ENCODE data around the gene DPYD. TPM values are rescaled to one million over a fixed set of nuclear protein-coding genes. Genes with fewer than 3 reads are reported as not detected.

Gene DPYD
- total RNA-seq, 1 experiment from 2014 or later: 7.0 TPM

GRCh38 chr1:97869441-97869840 is 51.4 kb downstream of the DPYD start:
- Histone ChIP-seq H3K4me3 (ENCODE audit: low read depth, low read length) (no peak overlapping the region), H3K27me3 (replicated peaks; ENCODE audit: control insufficient read depth, insufficient read depth, low read length) (no peaks in the 10 kb centered on the region), H3K4me1 (no peaks in the 10 kb centered on the region), H3K9me3 (no peaks in the 10 kb centered on the region), H3K36me3 (ENCODE audit: control insufficient read depth, insufficient read depth, low read length) (no peaks in the 10 kb centered on the region)
- no peaks in the 10 kb centered on the region for H3K36me3 Mint-ChIP-seq (ENCODE audit: insufficient read depth, unreplicated experiment)
- no peaks in the 10 kb centered on the region for H3K4me1 Mint-ChIP-seq (ENCODE audit: low read depth, unreplicated experiment)
- no TSS peak for BruUV-seq (replicated peaks)
- no peak overlapping the region for H3K27ac Mint-ChIP-seq (ENCODE audit: unreplicated experiment)
- ChIA-PET CTCF (no interaction called here), POLR2A (no interaction called here)
- TF ChIP-seq, protein P1, sequence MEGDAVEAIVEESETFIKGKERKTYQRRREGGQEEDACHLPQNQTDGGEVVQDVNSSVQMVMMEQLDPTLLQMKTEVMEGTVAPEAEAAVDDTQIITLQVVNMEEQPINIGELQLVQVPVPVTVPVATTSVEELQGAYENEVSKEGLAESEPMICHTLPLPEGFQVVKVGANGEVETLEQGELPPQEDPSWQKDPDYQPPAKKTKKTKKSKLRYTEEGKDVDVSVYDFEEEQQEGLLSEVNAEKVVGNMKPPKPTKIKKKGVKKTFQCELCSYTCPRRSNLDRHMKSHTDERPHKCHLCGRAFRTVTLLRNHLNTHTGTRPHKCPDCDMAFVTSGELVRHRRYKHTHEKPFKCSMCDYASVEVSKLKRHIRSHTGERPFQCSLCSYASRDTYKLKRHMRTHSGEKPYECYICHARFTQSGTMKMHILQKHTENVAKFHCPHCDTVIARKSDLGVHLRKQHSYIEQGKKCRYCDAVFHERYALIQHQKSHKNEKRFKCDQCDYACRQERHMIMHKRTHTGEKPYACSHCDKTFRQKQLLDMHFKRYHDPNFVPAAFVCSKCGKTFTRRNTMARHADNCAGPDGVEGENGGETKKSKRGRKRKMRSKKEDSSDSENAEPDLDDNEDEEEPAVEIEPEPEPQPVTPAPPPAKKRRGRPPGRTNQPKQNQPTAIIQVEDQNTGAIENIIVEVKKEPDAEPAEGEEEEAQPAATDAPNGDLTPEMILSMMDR (IDR thresholded peaks at IDR 0.05; ENCODE audit: insufficient read depth in 1 of 2, low read depth in 1 of 2, low read length in 1 of 2, severe bottlenecking in 1 of 2, unreplicated experiment in 1 of 2): no peak
- H3K27me3 Mint-ChIP-seq (ENCODE audit: insufficient read depth, unreplicated experiment): no peaks in the 10 kb centered on the region
- no peaks in the 10 kb centered on the region for H3K9me3 Mint-ChIP-seq (ENCODE audit: unreplicated experiment)
- no peak overlapping the region for H3K4me3 Mint-ChIP-seq (ENCODE audit: unreplicated experiment)
- DNase-seq: no peak
- intact Hi-C loops (cut with micrococcal nuclease; ENCODE audit: unreplicated experiment): no loop called here

- Mint-ChIP-seq H3K9me3 (ENCODE audit: unreplicated experiment) (no peaks in the 10 kb centered on the region), H3K4me3 (ENCODE audit: unreplicated experiment) (no peak overlapping the region), H3K4me1 (ENCODE audit: low read depth, unreplicated experiment) (peaks cover 6% of the 10 kb centered on the region), H3K27me3 (ENCODE audit: insufficient read depth, unreplicated experiment) (no peaks in the 10 kb centered on the region), H3K36me3 (ENCODE audit: insufficient read depth, unreplicated experiment) (no peaks in the 10 kb centered on the region), H3K27ac (ENCODE audit: unreplicated experiment) (no peak overlapping the region)
- Histone ChIP-seq H3K4me1 (no peaks in the 10 kb centered on the region), H3K27me3 (replicated peaks; ENCODE audit: control insufficient read depth, insufficient read depth, low read length) (no peaks in the 10 kb centered on the region), H3K36me3 (ENCODE audit: control insufficient read depth, insufficient read depth, low read length) (no peaks in the 10 kb centered on the region), H3K4me3 (ENCODE audit: low read depth, low read length) (no peak overlapping the region), H3K9me3 (no peaks in the 10 kb centered on the region)
- no peak for DNase-seq
- POLR2A ChIA-PET: no interaction called here
- CTCF ChIA-PET: no interaction called here
- intact Hi-C loops (cut with micrococcal nuclease; ENCODE audit: unreplicated experiment): no loop called here
- TF ChIP-seq, protein P1 (IDR thresholded peaks at IDR 0.05; ENCODE audit: insufficient read depth in 1 of 2, low read depth in 1 of 2, low read length in 1 of 2, severe bottlenecking in 1 of 2, unreplicated experiment in 1 of 2): no peak
- BruUV-seq (replicated peaks): no TSS peak
Measured at GRCh38 chr1:97867127-97867526, 53.7 kb downstream of the DPYD start.

DNA sequence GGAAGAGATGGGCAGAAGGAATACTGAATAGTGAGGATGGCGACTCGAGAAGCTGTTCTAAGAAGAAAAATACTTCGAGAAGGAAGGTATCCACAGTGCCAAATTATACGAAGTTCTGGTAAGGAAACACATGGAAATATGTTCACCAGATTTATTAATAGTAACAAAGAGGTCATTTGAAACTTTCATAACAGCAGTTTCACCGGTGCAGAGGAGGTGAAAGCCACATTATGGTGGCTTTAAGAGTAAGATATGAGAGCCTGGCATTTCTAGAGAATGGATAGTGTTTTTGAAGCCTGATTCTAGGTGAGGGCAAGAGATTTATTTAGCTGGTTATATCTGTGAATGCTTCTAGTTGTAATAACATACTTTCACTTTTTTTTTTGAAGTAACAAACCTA is 56.2 kb downstream of the DPYD start:
- no peak for DNase-seq
- ChIA-PET POLR2A (no interaction called here), CTCF (no interaction called here)
- TF ChIP-seq, protein P1 (IDR thresholded peaks at IDR 0.05; ENCODE audit: insufficient read depth in 1 of 2, low read depth in 1 of 2, low read length in 1 of 2, severe bottlenecking in 1 of 2, unreplicated experiment in 1 of 2): no peak
- Mint-ChIP-seq H3K4me3 (ENCODE audit: unreplicated experiment) (no peak overlapping the region), H3K9me3 (ENCODE audit: unreplicated experiment) (no peaks in the 10 kb centered on the region), H3K27ac (ENCODE audit: unreplicated experiment) (no peak overlapping the region), H3K27me3 (ENCODE audit: insufficient read depth, unreplicated experiment) (no peaks in the 10 kb centered on the region), H3K4me1 (ENCODE audit: low read depth, unreplicated experiment) (peaks cover 6% of the 10 kb centered on the region), H3K36me3 (ENCODE audit: insufficient read depth, unreplicated experiment) (no peaks in the 10 kb centered on the region)
- intact Hi-C loops (cut with micrococcal nuclease; ENCODE audit: unreplicated experiment): no loop called here
- H3K4me3 ChIP-seq (ENCODE audit: low read depth, low read length): no peak overlapping the region
- H3K27me3 ChIP-seq (replicated peaks; ENCODE audit: control insufficient read depth, insufficient read depth, low read length): no peaks in the 10 kb centered on the region
- H3K9me3 ChIP-seq: no peaks in the 10 kb centered on the region
- BruUV-seq (replicated peaks): no TSS peak
- H3K36me3 ChIP-seq (ENCODE audit: control insufficient read depth, insufficient read depth, low read length): no peaks in the 10 kb centered on the region
- no peaks in the 10 kb centered on the region for H3K4me1 ChIP-seq
